Duodenal mucosa (tissue), 2 donors: ENCODE results near the gene ELMO1.

Source experiments
- H3K27ac ChIP-seq: one replicate; pipeline ENCODE4 v1.7.0; 2013; ENCODE audit warnings: low read depth, low read length
- H3K27me3 ChIP-seq, 2 donors: one replicate each; pipeline ENCODE4 v1.7.0; 2013; ENCODE audit warnings: low read length in 2 of 2, control low read depth in 1 of 2; ENCODE audit not compliant: insufficient read depth in 2 of 2, control insufficient read depth in 1 of 2
- H3K36me3 ChIP-seq, 2 donors: one replicate each; pipeline ENCODE4 v1.7.0; 2013; ENCODE audit warnings: low read length in 2 of 2, control low read depth in 1 of 2; ENCODE audit not compliant: insufficient read depth in 2 of 2, control insufficient read depth in 1 of 2
- H3K4me1 ChIP-seq, 2 donors: one replicate each; pipeline ENCODE4 v1.7.0; 2013; ENCODE audit warnings: low read length in 2 of 2, control low read depth in 1 of 2; ENCODE audit not compliant: insufficient read depth in 2 of 2, control insufficient read depth in 1 of 2
- H3K4me3 ChIP-seq, 2 donors: one replicate each; pipeline ENCODE4 v1.7.0; 2013; ENCODE audit warnings: low read length in 2 of 2, low read depth in 1 of 2
- H3K9ac ChIP-seq, 2 donors: one replicate each; pipeline ENCODE4 v1.7.0; 2013; ENCODE audit warnings: low read length in 2 of 2, low read depth in 1 of 2
- H3K9me3 ChIP-seq, 2 donors: one replicate each; pipeline ENCODE4 v1.7.0; 2013; ENCODE audit warnings: low read length in 2 of 2, control low read depth in 1 of 2; ENCODE audit not compliant: control insufficient read depth in 1 of 2

The ELMO1 gene

DNA sequence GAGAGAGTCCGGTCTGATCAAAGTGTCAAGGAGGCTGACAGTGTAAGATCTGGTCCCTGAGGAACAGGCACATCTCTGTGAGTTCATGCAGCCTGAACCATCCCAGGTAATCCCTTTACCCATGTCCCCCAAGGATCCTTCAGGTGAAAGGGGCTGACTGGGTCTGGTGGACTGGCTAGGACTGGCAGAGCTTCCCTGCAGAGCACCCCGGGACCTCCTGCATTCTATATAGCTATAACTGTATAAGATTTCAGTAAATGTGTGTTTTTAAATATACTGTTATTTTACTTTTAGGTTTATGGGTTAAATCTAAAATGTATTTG is 246.8 kb downstream of the ELMO1 start:
- no peak overlapping the region for H3K9ac ChIP-seq
- H3K27ac ChIP-seq = no peak overlapping the region
- no peaks in the 10 kb centered on the region for H3K9me3 ChIP-seq
- H3K27me3 ChIP-seq = no peaks in the 10 kb centered on the region
- H3K36me3 ChIP-seq = no peaks in the 10 kb centered on the region
- H3K4me3 ChIP-seq = no peak overlapping the region
- peaks cover 3 to 4% of the 10 kb centered on the region in 2 donors for H3K4me1 ChIP-seq

DNA sequence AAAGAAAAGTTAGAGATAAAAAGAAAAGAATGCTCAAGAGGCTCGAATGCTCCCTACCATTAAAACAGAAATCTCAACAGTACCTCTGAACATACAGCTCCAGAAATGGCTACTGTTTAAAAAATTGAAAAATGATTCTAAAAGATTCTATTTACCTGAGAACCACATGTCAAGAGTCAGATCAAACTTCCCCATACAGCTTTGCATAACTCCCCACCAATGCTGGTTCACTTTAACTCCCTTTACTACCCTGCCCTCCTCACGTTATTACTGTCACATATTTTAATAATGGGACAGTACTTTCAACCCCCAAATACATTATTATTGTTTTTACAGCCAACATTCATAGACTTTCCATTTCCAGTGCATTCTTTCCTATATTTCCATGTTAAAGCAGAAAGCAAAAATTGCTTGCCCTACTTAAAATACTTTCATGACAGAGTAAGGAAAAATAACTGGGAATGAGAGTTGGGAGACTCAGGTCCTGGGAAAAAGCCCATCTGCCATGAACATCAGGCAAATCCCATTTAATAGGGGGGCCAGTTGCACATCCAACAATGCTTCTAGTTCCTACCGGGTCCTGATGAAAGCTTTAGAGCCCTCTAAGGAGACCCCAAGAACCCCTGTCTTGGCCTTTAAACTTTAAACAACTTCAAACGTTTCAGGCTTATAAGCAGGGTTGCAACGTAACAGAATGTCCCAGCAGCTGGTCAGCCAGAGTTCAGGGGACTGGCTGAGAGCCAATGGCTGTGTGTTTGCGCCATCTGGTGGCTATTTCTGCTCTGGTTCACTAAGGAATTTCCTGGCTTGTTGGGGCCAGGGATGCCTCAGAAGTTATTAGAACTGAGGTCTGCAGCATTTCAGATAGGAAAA is 247.4 kb downstream of the ELMO1 start:
- no peaks in the 10 kb centered on the region for H3K9me3 ChIP-seq
- no peaks in the 10 kb centered on the region for H3K27me3 ChIP-seq
- peaks cover 3 to 4% of the 10 kb centered on the region in 2 donors for H3K4me1 ChIP-seq
- no peak overlapping the region for H3K27ac ChIP-seq
- no peak overlapping the region for H3K9ac ChIP-seq
- no peak overlapping the region for H3K4me3 ChIP-seq
- H3K36me3 ChIP-seq = peaks cover 0 to 2% of the 10 kb centered on the region in 2 donors

DNA sequence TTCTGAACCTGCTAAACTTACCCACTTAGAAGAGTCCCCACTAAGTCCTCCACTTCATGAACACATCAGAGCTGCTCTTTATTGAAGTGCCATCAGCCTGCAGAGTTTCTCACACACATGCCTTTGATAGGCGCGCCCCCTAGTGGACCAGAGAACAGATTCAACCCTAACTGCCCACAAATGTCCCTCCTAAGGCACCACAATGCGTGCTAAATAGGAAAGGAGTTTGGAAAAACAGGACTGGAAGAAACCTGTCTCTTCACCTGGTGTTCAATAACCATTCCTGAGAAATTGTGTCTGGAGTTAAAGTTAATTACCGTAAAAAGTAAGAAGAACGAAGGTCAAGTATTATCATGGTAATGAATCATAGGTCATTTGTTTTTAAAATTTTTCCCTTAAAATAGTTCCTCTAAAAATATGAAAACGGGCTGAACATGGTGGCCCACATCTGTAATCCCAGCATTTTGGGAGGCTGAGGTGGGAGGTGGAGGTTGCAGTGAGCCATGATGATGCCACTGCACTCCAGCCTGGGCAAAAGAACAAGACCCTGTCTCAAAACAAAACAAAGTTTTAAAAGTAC is 249.7 kb downstream of the ELMO1 start:
- no peaks in the 10 kb centered on the region for H3K4me1 ChIP-seq
- no peak overlapping the region for H3K4me3 ChIP-seq
- H3K9me3 ChIP-seq = no peaks in the 10 kb centered on the region
- no peak overlapping the region for H3K9ac ChIP-seq
- no peak overlapping the region for H3K27ac ChIP-seq
- no peaks in the 10 kb centered on the region for H3K27me3 ChIP-seq
- peaks cover 2 to 6% of the 10 kb centered on the region in 2 donors for H3K36me3 ChIP-seq

DNA sequence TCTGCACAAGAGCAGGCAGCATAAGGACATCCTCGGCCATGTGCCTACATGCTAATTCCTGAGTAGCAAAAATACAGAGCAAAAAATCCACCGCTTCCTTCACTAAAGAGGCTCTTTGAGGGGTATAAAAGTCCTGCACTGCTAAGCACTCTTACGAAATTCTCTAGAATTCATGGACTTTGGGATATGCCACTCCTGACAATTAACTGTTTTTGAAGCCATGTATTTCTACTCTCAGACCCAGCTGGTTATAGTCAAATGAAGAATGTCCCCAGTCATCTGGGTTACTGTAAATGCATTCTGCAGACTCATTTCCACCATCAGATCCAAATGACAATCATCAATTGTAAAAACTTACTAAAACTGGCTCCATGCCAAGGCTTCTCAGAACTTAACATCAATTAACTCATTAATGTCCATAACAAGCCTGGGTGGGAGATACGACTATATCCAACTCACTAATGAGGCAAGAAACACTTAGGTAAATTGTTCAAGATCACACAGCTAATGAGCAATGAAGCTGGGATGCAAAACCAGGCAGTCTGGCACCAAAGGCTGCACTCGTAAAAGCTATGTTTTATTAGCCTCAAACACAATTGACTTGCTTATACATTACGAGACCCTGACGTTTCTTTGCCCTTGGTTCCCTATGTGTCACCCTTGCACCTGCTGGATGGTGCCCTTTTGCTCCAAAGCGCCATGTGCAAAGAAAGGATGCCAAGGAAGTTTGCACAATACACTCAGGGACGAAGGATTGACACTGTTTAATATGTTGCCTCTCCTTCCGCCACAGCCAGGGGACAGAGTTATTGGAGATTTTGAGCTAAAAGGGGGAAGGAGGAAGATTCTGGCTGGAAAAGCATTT is 250.4 kb downstream of the ELMO1 start:
- Histone ChIP-seq H3K9ac (no peak overlapping the region), H3K9me3 (no peaks in the 10 kb centered on the region), H3K36me3 (peaks cover 2 to 6% of the 10 kb centered on the region in 2 donors), H3K4me3 (no peak overlapping the region), H3K27ac (no peak overlapping the region), H3K27me3 (no peaks in the 10 kb centered on the region), H3K4me1 (no peaks in the 10 kb centered on the region)

DNA sequence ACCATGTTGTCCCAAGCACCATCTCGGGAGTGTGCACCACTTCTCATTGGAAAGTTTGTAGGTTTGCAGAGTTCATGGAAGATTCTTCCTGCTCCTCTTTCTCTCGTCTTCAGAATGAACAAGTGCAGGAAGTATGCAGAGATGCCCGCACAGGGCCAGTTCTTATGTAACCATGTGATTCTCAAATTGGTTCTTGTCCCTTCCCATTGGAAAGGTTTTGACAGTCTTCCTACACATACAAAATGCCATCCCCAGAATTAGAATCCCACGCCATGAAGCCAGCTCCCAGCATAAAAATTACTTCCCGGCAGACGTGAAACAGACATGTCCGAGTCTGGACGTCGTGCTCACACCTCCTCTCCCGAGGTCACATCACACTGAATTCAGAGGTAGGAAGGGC is 251.6 kb downstream of the ELMO1 start:
- Histone ChIP-seq H3K9me3 (no peaks in the 10 kb centered on the region), H3K9ac (no peak overlapping the region), H3K27ac (no peak overlapping the region), H3K27me3 (no peaks in the 10 kb centered on the region), H3K4me3 (no peak overlapping the region), H3K36me3 (peaks cover 2 to 6% of the 10 kb centered on the region in 2 donors), H3K4me1 (no peaks in the 10 kb centered on the region)

DNA sequence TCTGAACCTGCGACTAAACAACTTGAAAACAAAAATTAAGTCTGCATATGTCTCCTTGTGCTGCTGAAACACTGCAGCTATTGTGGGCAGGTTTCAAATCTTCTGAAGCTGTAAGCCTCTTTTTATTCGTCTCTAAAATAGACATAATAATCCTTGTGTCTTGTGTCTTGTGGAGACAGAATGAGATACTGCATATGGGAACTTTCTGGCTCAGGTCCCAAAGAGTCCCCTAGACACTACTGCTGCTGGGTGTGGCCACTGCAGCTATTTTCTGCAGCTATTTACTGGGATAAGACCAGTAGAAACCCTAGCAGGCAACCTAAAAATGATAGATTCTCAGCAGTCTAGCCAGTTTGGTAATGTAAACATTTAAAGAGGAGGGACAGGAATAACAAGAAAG is 252.0 kb downstream of the ELMO1 start:
- no peaks in the 10 kb centered on the region for H3K9me3 ChIP-seq
- H3K4me1 ChIP-seq = no peaks in the 10 kb centered on the region
- peaks cover 2 to 6% of the 10 kb centered on the region in 2 donors for H3K36me3 ChIP-seq
- no peak overlapping the region for H3K4me3 ChIP-seq
- no peak overlapping the region for H3K27ac ChIP-seq
- no peak overlapping the region for H3K9ac ChIP-seq
- H3K27me3 ChIP-seq = no peaks in the 10 kb centered on the region

DNA sequence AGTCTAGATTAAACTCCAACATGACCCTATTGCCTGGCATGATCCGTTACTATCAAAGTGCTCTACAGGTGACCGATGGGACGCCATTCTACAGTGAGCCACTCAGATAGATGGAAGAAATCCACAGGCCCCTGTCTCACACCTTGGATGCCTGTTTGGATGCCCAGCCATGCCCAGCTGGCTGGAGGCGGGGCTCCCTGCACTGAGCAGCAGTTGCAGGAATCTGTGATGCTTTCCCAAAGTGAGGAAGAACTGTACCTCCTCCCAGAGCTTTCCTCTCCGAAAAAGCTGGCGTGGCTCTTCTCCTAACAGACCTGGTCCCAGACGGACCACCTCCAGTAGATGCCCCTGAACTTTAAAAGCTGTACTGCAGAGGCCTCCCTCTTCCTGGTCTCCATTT is 253.3 kb downstream of the ELMO1 start:
- Histone ChIP-seq H3K4me1 (no peaks in the 10 kb centered on the region), H3K9ac (no peak overlapping the region), H3K36me3 (peaks cover 2 to 6% of the 10 kb centered on the region in 2 donors), H3K27me3 (no peaks in the 10 kb centered on the region), H3K27ac (no peak overlapping the region), H3K9me3 (no peaks in the 10 kb centered on the region), H3K4me3 (no peak overlapping the region)

DNA sequence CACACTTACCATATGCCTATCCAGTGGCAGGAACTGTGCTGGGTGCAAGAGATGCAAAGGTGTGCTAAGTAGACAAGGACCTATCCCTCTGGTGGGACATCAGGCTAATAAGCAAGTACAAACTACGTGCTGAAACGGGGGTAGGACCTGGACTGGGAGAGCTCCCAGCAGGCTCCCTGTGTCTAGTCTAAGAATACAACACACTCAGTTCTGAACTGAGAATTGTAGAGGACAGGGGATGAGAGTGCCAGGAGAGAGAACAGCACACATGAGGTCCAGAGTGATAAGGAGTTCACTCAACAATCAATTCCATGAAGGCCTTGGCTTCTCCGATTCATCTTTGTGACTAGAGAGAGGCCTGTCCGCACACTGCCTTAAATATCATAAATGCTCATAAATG is 253.7 kb downstream of the ELMO1 start:
- Histone ChIP-seq H3K4me1 (no peaks in the 10 kb centered on the region), H3K4me3 (no peak overlapping the region), H3K9me3 (no peaks in the 10 kb centered on the region), H3K36me3 (peaks cover 2 to 6% of the 10 kb centered on the region in 2 donors), H3K27me3 (no peaks in the 10 kb centered on the region), H3K9ac (no peak overlapping the region), H3K27ac (no peak overlapping the region)

DNA sequence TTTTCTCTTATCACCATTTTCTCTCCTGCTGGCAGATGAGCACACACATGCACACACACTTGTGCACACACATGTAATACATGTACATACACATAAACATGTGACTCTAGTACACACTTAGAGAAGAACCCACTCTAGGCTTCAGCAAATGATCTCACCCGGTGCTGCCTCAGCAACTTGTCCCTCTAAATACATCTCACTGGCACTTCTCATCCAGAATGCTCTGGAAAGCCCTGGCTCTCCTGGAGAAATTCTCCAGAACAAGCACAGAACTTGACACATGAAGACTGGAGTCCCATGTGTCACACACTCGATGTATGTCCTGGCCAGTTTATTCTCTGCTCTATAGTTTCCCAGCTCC is 254.9 kb downstream of the ELMO1 start:
- H3K4me3 ChIP-seq = no peak overlapping the region
- no peaks in the 10 kb centered on the region for H3K9me3 ChIP-seq
- no peaks in the 10 kb centered on the region for H3K27me3 ChIP-seq
- peaks cover 2 to 6% of the 10 kb centered on the region in 2 donors for H3K36me3 ChIP-seq
- no peak overlapping the region for H3K9ac ChIP-seq
- no peak overlapping the region for H3K27ac ChIP-seq
- no peaks in the 10 kb centered on the region for H3K4me1 ChIP-seq
